ENCODE measurements around the gene FAM20A.

DNA sequence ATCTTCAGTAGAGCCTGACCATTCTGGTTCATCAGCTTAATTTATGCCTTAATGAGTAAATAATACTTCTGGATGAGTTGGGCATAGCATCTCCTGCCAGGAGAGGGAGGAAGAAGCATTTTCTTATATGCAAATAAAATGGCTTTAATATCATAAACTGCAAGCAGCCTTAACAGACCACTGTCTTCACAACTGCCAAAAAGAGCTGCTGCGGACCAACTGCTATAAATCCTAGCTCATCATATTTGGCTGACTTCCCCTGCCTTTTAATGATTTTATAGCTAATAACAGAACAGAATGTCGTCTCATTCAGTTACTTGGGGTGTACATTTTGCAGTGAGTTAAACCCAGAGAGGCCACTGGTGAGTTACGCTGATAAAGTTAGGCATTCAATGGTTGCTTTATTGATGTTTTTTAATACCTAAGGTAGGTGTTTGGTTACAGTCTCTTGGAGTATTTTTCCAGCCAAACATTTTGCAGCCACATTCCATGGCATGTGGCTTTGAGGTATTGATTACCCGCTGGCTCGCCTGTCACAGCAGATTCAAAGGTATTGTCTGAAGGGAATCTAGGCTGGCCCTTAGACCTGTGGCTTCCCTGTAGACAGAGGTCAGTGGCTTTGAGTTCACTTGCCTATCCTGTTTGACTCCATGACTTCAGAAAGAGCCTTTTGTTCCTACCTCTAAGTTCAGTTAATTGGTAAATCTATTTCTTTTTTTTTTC is 16.4 kb downstream of the FAM20A start:
- no peak for TF ChIP-seq CTCF (IDR thresholded peaks at IDR 0.05 in 2 of 3, conservative IDR thresholded peaks at IDR 0.05 in 1 of 3; ENCODE audit: insufficient read depth in 2 of 3, low read depth in 1 of 3, low read length in 3 of 3)
- no peak for TF ChIP-seq ZBTB7A (IDR thresholded peaks at IDR 0.05; ENCODE audit: borderline replicate concordance, control insufficient read depth, low read depth, low read length)
- TF ChIP-seq EZH2 (IDR thresholded peaks at IDR 0.05; ENCODE audit: borderline replicate concordance, low read depth, low read length): no peak
- TF ChIP-seq ZNF217 (CRISPR knock-in tag; IDR thresholded peaks at IDR 0.05): no peak
- TF ChIP-seq, protein P1, sequence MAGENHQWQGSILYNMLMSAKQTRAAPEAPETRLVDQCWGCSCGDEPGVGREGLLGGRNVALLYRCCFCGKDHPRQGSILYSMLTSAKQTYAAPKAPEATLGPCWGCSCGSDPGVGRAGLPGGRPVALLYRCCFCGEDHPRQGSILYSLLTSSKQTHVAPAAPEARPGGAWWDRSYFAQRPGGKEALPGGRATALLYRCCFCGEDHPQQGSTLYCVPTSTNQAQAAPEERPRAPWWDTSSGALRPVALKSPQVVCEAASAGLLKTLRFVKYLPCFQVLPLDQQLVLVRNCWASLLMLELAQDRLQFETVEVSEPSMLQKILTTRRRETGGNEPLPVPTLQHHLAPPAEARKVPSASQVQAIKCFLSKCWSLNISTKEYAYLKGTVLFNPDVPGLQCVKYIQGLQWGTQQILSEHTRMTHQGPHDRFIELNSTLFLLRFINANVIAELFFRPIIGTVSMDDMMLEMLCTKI (IDR thresholded peaks at IDR 0.05; ENCODE audit: partially characterized antibody): no peak
- TF ChIP-seq, protein P2, sequence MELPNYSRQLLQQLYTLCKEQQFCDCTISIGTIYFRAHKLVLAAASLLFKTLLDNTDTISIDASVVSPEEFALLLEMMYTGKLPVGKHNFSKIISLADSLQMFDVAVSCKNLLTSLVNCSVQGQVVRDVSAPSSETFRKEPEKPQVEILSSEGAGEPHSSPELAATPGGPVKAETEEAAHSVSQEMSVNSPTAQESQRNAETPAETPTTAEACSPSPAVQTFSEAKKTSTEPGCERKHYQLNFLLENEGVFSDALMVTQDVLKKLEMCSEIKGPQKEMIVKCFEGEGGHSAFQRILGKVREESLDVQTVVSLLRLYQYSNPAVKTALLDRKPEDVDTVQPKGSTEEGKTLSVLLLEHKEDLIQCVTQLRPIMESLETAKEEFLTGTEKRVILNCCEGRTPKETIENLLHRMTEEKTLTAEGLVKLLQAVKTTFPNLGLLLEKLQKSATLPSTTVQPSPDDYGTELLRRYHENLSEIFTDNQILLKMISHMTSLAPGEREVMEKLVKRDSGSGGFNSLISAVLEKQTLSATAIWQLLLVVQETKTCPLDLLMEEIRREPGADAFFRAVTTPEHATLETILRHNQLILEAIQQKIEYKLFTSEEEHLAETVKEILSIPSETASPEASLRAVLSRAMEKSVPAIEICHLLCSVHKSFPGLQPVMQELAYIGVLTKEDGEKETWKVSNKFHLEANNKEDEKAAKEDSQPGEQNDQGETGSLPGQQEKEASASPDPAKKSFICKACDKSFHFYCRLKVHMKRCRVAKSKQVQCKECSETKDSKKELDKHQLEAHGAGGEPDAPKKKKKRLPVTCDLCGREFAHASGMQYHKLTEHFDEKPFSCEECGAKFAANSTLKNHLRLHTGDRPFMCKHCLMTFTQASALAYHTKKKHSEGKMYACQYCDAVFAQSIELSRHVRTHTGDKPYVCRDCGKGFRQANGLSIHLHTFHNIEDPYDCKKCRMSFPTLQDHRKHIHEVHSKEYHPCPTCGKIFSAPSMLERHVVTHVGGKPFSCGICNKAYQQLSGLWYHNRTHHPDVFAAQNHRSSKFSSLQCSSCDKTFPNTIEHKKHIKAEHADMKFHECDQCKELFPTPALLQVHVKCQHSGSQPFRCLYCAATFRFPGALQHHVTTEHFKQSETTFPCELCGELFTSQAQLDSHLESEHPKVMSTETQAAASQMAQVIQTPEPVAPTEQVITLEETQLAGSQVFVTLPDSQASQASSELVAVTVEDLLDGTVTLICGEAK (IDR thresholded peaks at IDR 0.05): no peak
- TF ChIP-seq, protein P2 (CRISPR knock-in tag; IDR thresholded peaks at IDR 0.05): no peak
- TF ChIP-seq RAD21 (CRISPR knock-in tag; conservative IDR thresholded peaks at IDR 0.05 in 1 of 2, IDR thresholded peaks at IDR 0.05 in 1 of 2): no peak
- TF ChIP-seq ATF2 (CRISPR knock-in tag; IDR thresholded peaks at IDR 0.05): no peak
- TF ChIP-seq SMARCA4 (IDR thresholded peaks at IDR 0.05): no peak

Measured in K562 (cell line).